Tibial artery (tissue), 4 donors: ENCODE measurements around the gene NABP1.

Source experiments
- DNase-seq, 2 donors: peaks; one replicate each; pipeline ENCODE4 v3.0.0-alpha.2; 2019
- H3K27ac ChIP-seq, 2 donors: fragments of 200-600 bp; sonication (generic) in 1 of 2; 1 replicate in 1 of 2; 2 replicates in 1 of 2; pipeline ENCODE4 v1.5.1; 2018 to 2019; ENCODE audit warnings: mild to moderate bottlenecking in 1 of 2
- H3K27me3 ChIP-seq, 2 donors: fragments of 200-600 bp; sonication (generic) in 1 of 2; one replicate each; pipeline versions ENCODE4 v1.5.1 to v1.6.0; 2016 to 2019
- H3K36me3 ChIP-seq, 3 donors: fragments of 200-600 bp; sonication (generic) in 2 of 3; one replicate each; pipeline ENCODE4 v1.5.1; 2016 to 2019; ENCODE audit warnings: mild to moderate bottlenecking in 2 of 3
- H3K4me1 ChIP-seq, 4 donors: fragments of 200-600 bp; sonication (generic) in 2 of 4; 1 replicate in 3 of 4; 2 replicates in 1 of 4; pipeline ENCODE4 v1.5.1; 2016 to 2019
- H3K4me3 ChIP-seq, 2 donors: fragments of 200-600 bp; sonication (generic) in 1 of 2; 1 replicate in 1 of 2; 2 replicates in 1 of 2; pipeline ENCODE4 v1.5.1; 2018 to 2019; ENCODE audit warnings: mild to moderate bottlenecking in 2 of 2
- H3K9me3 ChIP-seq, 3 donors: fragments of 200-600 bp; sonication (generic) in 1 of 3; one replicate each; pipeline ENCODE4 v1.5.1; 2016 to 2019
- CTCF ChIP-seq, 2 experiments: fragments of 200-600 bp in 1 of 2; fragments of 450-650 bp in 1 of 2; IDR thresholded peaks; one replicate each; pipeline ENCODE4 v1.5.1; 2017 to 2019; ENCODE audit warnings: antibody characterized with exemption in 2 of 2, mild to moderate bottlenecking in 1 of 2, moderate library complexity in 1 of 2
- intact Hi-C: fragments of 100-400 bp; cut with DNase I; formaldehyde crosslinking; loops from one replicate; pipeline ENCODE4 v1.15.0; 2023; ENCODE audit warnings: low total_unique reads

The NABP1 gene

GRCh38 chr2:191705084-191705483 is 27.1 kb downstream of the NABP1 start:
- Histone ChIP-seq H3K36me3 (no peaks in the 10 kb centered on the region), H3K4me3 (no peak overlapping the region), H3K27ac (no peak overlapping the region), H3K27me3 (no peaks in the 10 kb centered on the region), H3K4me1 (no peaks in the 10 kb centered on the region), H3K9me3 (no peaks in the 10 kb centered on the region)
- DNase-seq: no peak
- intact Hi-C loops: no loop called here
- TF ChIP-seq CTCF (IDR thresholded peaks at IDR 0.05): no peak

GRCh38 chr2:191705701-191706100 is 27.8 kb downstream of the NABP1 start:
- TF ChIP-seq CTCF (IDR thresholded peaks at IDR 0.05): no peak
- H3K27me3 ChIP-seq: no peaks in the 10 kb centered on the region
- no peak overlapping the region for H3K27ac ChIP-seq
- H3K4me3 ChIP-seq: no peak overlapping the region
- no peaks in the 10 kb centered on the region for H3K36me3 ChIP-seq
- no peaks in the 10 kb centered on the region for H3K9me3 ChIP-seq
- no peaks in the 10 kb centered on the region for H3K4me1 ChIP-seq
- no peak for DNase-seq
- intact Hi-C loops: no loop called here

GRCh38 chr2:191706791-191707190 is 28.9 kb downstream of the NABP1 start:
- intact Hi-C loops: no loop called here
- no peaks in the 10 kb centered on the region for H3K36me3 ChIP-seq
- H3K27ac ChIP-seq: no peak overlapping the region
- H3K9me3 ChIP-seq: no peaks in the 10 kb centered on the region
- H3K4me1 ChIP-seq: no peaks in the 10 kb centered on the region
- H3K27me3 ChIP-seq: no peaks in the 10 kb centered on the region
- no peak for DNase-seq
- H3K4me3 ChIP-seq: no peak overlapping the region
- TF ChIP-seq CTCF (IDR thresholded peaks at IDR 0.05): no peak

- no peaks in the 10 kb centered on the region for H3K4me1 ChIP-seq
- H3K27ac ChIP-seq: no peak overlapping the region
- H3K9me3 ChIP-seq: no peaks in the 10 kb centered on the region
- H3K4me3 ChIP-seq: no peak overlapping the region
- intact Hi-C loops: no loop called here
- H3K27me3 ChIP-seq: no peaks in the 10 kb centered on the region
- no peak for TF ChIP-seq CTCF (IDR thresholded peaks at IDR 0.05)
- H3K36me3 ChIP-seq: no peaks in the 10 kb centered on the region
- DNase-seq: no peak
Measured at GRCh38 chr2:191707542-191707941, 29.6 kb downstream of the NABP1 start.

GRCh38 chr2:191710411-191710900 is 32.5 kb downstream of the NABP1 start:
- intact Hi-C loops: no loop called here
- H3K27ac ChIP-seq: no peak overlapping the region
- no peak for TF ChIP-seq CTCF (IDR thresholded peaks at IDR 0.05)
- no peak for DNase-seq
- no peaks in the 10 kb centered on the region for H3K9me3 ChIP-seq
- no peaks in the 10 kb centered on the region for H3K27me3 ChIP-seq
- H3K4me3 ChIP-seq: no peak overlapping the region
- no peaks in the 10 kb centered on the region for H3K36me3 ChIP-seq
- H3K4me1 ChIP-seq: no peaks in the 10 kb centered on the region

- Histone ChIP-seq H3K27ac (no peak overlapping the region), H3K9me3 (no peaks in the 10 kb centered on the region), H3K4me1 (no peaks in the 10 kb centered on the region), H3K36me3 (no peaks in the 10 kb centered on the region), H3K4me3 (no peak overlapping the region), H3K27me3 (no peaks in the 10 kb centered on the region)
- TF ChIP-seq CTCF (IDR thresholded peaks at IDR 0.05): no peak
- DNase-seq: no peak
- intact Hi-C loops: no loop called here
Measured at GRCh38 chr2:191711621-191712020, 33.7 kb downstream of the NABP1 start.
